ENCODE results near the gene OSBPL8. TPM values are rescaled to one million over a fixed set of nuclear protein-coding genes. Genes with fewer than 3 reads are reported as not detected.

The OSBPL8 gene
- total and polyA plus RNA-seq, 9 of the 15 experiments (the other 6 are each of a cell fraction or from before 2014, with no cell fraction given): 17.4 to 82.7 (median 42.8) TPM

GRCh38 chr12:76420222-76420621 is 139.3 kb downstream of the OSBPL8 start:
- H3K79me2 ChIP-seq (ENCODE audit: control insufficient read depth, insufficient read depth, low read length): peaks cover 8% of the 10 kb centered on the region; the same call in 2 of the 3 replicates
- no peaks in the 10 kb centered on the region for H3K4me1 ChIP-seq (replicated peaks in 1 of 2; ENCODE audit: control insufficient read depth in 2 of 2, insufficient read depth in 2 of 2, low read length in 2 of 2)
- no peaks in the 10 kb centered on the region for H3K27me3 ChIP-seq (ENCODE audit: control insufficient read depth in 2 of 2, insufficient read depth in 2 of 2, low read length in 2 of 2)
- H3K9me1 ChIP-seq (ENCODE audit: control insufficient read depth, insufficient read depth, low read length): no peaks in the 10 kb centered on the region
- intact Hi-C loops (cut with micrococcal nuclease): no loop called here
- H3K27ac ChIP-seq (ENCODE audit: extremely low read depth, low read depth, low read length): no peak overlapping the region
- in situ Hi-C loops (cut with MboI): no loop called here
- H3K4me2 ChIP-seq (ENCODE audit: insufficient read depth, low read length): no peak overlapping the region
- H2AFZ ChIP-seq (ENCODE audit: low read depth, low read length): no peak overlapping the region
- no peaks in the 10 kb centered on the region for H4K20me1 ChIP-seq (replicated peaks; ENCODE audit: control insufficient read depth, insufficient read depth, low read length)
- DNase-seq (ENCODE audit: extremely low read depth in 1 of 4, low spot score in 3 of 4) (no peak), ATAC-seq (no peak), FAIRE-seq (no peak)
- WGBS (ENCODE audit: insufficient coverage, low coverage, missing lambda C conversion rate): 78% methylated on average over 2 of the region's 2 CpGs
- ChIA-PET CTCF (ENCODE audit: low intra/inter-chr PET ratio) (no interaction called here), POLR2A (interaction anchor here (0.5 kb wide), 1 partner anchor 139 kb away, joined by 4 read pairs; no protein-coding TSS in a partner anchor)
- H3K36me3 ChIP-seq (ENCODE audit: control insufficient read depth, insufficient read depth, low read length): no peaks in the 10 kb centered on the region
- H3K9me3 ChIP-seq (replicated peaks; ENCODE audit: control insufficient read depth, insufficient read depth, low read depth, low read length): peaks cover 2% of the 10 kb centered on the region; the same call in 1 of the 2 replicates
- no peak for TF ChIP-seq ZBTB9 (CRISPR knock-in tag; IDR thresholded peaks at IDR 0.05)
- no peak for TF ChIP-seq PCBP1 (IDR thresholded peaks at IDR 0.05; ENCODE audit: low read depth, low read length, poor library complexity, severe bottlenecking)
- no peak for TF ChIP-seq KLF13 (tag; IDR thresholded peaks at IDR 0.05; ENCODE audit: borderline replicate concordance, low read depth)
- no peak for TF ChIP-seq MAZ (CRISPR knock-in tag; conservative IDR thresholded peaks at IDR 0.05 in 1 of 2, IDR thresholded peaks at IDR 0.05 in 1 of 2)
- H3K9ac ChIP-seq (ENCODE audit: insufficient read depth in 1 of 2, low read depth in 2 of 2, low read length in 2 of 2): no peak overlapping the region
- BruUV-seq (replicated peaks): no TSS peak
- no peak overlapping the region for H3K4me3 ChIP-seq
